Transverse colon (tissue), 3 donors: ENCODE results near the gene NDRG3.

Experiments used
- CTCF ChIP-seq, 5 experiments: fragments of 200-600 bp in 3 of 5; fragments of 450-650 bp in 2 of 5; sonication (generic) in 3 of 5; IDR thresholded peaks; 1 replicate in 2 of 5; 2 replicates in 3 of 5; pipeline ENCODE4 v1.5.1; 2016 to 2017; ENCODE audit warnings: antibody characterized with exemption in 5 of 5, inconsistent platforms in 3 of 5, mild to moderate bottlenecking in 2 of 5, moderate library complexity in 1 of 5
- POLR2A ChIP-seq: fragments of 450-650 bp; IDR thresholded peaks from one replicate; pipeline ENCODE4 v1.6.1; 2016; ENCODE audit warnings: antibody characterized with exemption, mild to moderate bottlenecking, moderate library complexity

- TF ChIP-seq CTCF (IDR thresholded peaks at IDR 0.05) (peak in 4 of 5 experiments; percentile 7 to 23 (median 20)), POLR2A (no peak)
Observed at GRCh38 chr20:36717657-36718056, 28.2 kb downstream of the NDRG3 start.
